Epidermal melanocyte (primary cell): ENCODE data around the gene C11orf52.

ENCODE experiments used
- DNase-seq: peaks from one replicate; pipeline ENCODE4 v3.0.0; 2011; ENCODE audit warnings: low spot score; ENCODE audit not compliant: insufficient read length

C11orf52 gene

GRCh38 chr11:111975076-111975806 is 56.5 kb downstream of the C11orf52 start:
- DNase-seq = no peak

GRCh38 chr11:111976119-111976766 is 57.5 kb downstream of the C11orf52 start:
- DNase-seq = no peak
